ENCODE results near the gene PEDS1. TPM values are rescaled to one million over a fixed set of nuclear protein-coding genes. Genes with fewer than 3 reads are reported as not detected.
A peak's percentile ranks its signal among the peaks of the same experiment; 100 is the strongest.

Gene PEDS1
- total and polyA plus RNA-seq, 2 of the 13 experiments (the other 11 are each of a cell fraction or from before 2014, with no cell fraction given): 30.5 to 93.9 TPM

GRCh38 chr20:50144362-50144761 lies 9.2 kb downstream of the PEDS1 start (continued):
- TF ChIP-seq ZNF770 (CRISPR knock-in tag; IDR thresholded peaks at IDR 0.05): no peak
- TF ChIP-seq SKI (IDR thresholded peaks at IDR 0.05; ENCODE audit: partially characterized antibody): peak; percentile 68
- TF ChIP-seq ZNF557 (CRISPR knock-in tag; IDR thresholded peaks at IDR 0.05): 0 out of 2 replicates have a peak, but pooled peaks have one; percentile 30
- no peak for TF ChIP-seq ZNF781 (CRISPR knock-in tag; IDR thresholded peaks at IDR 0.05; ENCODE audit: borderline replicate concordance, not compliant biosample characterization)
- TF ChIP-seq, protein P1, sequence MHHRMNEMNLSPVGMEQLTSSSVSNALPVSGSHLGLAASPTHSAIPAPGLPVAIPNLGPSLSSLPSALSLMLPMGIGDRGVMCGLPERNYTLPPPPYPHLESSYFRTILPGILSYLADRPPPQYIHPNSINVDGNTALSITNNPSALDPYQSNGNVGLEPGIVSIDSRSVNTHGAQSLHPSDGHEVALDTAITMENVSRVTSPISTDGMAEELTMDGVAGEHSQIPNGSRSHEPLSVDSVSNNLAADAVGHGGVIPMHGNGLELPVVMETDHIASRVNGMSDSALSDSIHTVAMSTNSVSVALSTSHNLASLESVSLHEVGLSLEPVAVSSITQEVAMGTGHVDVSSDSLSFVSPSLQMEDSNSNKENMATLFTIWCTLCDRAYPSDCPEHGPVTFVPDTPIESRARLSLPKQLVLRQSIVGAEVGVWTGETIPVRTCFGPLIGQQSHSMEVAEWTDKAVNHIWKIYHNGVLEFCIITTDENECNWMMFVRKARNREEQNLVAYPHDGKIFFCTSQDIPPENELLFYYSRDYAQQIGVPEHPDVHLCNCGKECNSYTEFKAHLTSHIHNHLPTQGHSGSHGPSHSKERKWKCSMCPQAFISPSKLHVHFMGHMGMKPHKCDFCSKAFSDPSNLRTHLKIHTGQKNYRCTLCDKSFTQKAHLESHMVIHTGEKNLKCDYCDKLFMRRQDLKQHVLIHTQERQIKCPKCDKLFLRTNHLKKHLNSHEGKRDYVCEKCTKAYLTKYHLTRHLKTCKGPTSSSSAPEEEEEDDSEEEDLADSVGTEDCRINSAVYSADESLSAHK (CRISPR knock-in tag; IDR thresholded peaks at IDR 0.05; ENCODE audit: borderline replicate concordance): no peak
- no peak for TF ChIP-seq MEF2D (CRISPR knock-in tag; IDR thresholded peaks at IDR 0.05)
- TF ChIP-seq KMT2B (CRISPR knock-in tag; IDR thresholded peaks at IDR 0.05): no peak
- TF ChIP-seq RBM22 (optimal IDR thresholded peaks at IDR 0.05; ENCODE audit: low read length): peak; percentile 28
- no peak for TF ChIP-seq ZNF10 (CRISPR knock-in tag; IDR thresholded peaks at IDR 0.05; ENCODE audit: borderline replicate concordance, low read depth)
- no peak for TF ChIP-seq ZNF343 (CRISPR knock-in tag; IDR thresholded peaks at IDR 0.05)
- no peak for TF ChIP-seq ZKSCAN5 (CRISPR knock-in tag; IDR thresholded peaks at IDR 0.05)
- TF ChIP-seq RBM39 (IDR thresholded peaks at IDR 0.05; ENCODE audit: low read depth, low read length, poor library complexity, severe bottlenecking): no peak
- no peak for TF ChIP-seq GABPB1 (CRISPR knock-in tag; IDR thresholded peaks at IDR 0.05)

Measured in HepG2 (cell line).